Superior temporal gyrus (tissue), 1 donor: ENCODE measurements around the gene PARP16.
A peak's percentile ranks its signal among the peaks of the same experiment; 100 is the strongest.

Experiments used
- DNase-seq: peaks from one replicate; pipeline ENCODE4 v3.0.0-alpha.2; 2016; ENCODE audit errors: extremely low spot score

PARP16 gene

DNA sequence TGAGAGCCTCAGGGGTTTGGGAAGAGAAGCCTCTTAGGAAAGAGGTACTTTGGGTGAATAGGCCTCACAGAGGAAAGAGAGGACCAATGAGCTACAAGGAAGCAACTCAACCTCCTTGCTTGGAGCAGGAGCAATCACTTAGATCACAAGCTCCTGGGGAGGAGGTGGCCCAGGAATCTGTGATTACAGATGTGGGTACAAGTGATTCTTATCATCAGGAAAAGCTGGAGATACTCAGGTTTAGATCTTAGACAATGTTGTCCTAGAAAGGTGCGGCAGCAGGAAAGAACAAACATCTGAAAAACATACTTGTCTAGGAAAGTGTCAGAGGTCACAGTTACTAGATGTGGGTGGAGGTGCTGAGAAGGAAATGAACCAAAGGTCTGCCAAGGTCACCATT lies 8.2 kb downstream of the PARP16 start:
- DNase-seq, result no peak

DNA sequence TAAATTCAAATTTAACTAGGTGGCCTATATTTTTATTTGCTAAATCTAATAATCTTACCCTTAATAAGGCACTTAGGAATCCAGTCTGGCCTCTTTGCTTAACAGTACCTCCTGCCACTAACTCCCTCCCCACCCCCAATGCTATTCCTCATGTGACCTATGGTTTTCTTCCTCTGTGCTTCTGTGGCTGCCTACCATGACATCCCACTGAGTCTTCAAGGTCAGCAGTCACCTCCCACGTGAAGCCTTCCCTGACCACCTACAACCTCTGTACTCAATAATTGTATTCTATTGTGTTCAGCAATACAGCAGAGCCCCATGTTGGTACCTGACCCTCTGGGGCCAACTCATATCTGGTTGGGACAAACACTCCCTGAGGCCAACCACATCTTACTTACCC lies 9.7 kb downstream of the PARP16 start:
- DNase-seq, result no peak

GRCh38 chr15:65275728-65276126 lies 11.0 kb downstream of the PARP16 start:
- DNase-seq, result no peak

DNA sequence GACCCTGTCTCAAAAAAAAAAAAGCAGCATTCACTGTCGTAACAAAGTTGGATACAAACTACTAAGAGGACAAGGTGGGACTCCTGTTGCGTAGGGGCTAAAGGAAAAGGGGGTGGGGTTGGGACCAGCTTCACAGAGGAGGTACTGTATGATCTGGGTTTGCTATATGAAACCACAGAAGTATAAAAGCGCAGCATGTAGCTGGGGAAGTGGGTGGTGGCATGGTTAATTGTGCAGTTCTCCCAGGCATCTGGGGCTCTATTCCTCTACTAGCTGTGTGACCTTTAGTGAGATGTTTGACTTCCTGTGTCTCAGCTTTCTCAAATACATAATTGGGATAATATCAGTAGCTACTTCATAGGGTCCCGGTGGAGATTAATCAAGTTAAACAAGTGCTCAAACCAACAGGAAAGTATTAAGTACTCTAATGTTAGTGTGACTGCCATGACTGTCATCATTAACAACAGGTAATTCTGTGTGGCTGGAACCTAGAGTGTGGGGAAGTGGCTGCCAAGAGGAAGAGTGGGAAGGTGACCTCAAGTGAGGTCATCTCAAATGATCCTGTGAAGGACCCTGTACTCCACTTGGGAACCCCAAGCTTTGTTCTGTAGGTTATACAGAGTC lies 11.5 kb downstream of the PARP16 start:
- no peak for DNase-seq

- peak; percentile 78 for DNase-seq
Measured at GRCh38 chr15:65270811-65271545, 15.7 kb downstream of the PARP16 start.

- no peak for DNase-seq
Measured at GRCh38 chr15:65268411-65268810, 18.3 kb downstream of the PARP16 start.

- no peak for DNase-seq
Measured at GRCh38 chr15:65266469-65266868, 20.2 kb downstream of the PARP16 start.

DNA sequence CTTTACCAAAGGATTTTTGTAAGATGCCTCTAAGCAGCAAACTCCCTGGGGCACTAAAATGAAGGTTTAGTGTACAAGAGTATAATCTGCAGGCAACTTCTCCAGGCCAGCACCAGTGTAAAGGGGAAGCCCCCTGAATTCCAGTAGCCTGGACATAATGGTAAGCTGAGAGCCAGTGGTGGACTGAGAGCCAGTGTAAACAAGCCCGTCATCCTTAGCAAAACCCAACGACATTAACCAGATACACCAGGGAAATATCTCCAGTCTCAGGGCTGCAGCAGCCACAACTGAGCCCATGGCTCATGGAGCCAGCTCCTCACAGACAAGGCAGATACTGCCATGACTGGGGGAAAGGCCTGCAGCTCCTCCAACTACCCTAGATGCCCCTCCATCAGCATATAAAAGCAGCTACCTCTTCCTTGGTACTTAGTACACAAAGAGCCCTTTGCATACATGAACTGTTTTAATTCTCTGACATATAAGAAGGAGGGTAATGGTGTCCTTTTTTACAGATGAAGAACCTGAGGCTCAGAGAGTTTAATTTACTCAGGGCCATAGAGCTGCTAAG lies 21.7 kb downstream of the PARP16 start:
- DNase-seq, result no peak

DNA sequence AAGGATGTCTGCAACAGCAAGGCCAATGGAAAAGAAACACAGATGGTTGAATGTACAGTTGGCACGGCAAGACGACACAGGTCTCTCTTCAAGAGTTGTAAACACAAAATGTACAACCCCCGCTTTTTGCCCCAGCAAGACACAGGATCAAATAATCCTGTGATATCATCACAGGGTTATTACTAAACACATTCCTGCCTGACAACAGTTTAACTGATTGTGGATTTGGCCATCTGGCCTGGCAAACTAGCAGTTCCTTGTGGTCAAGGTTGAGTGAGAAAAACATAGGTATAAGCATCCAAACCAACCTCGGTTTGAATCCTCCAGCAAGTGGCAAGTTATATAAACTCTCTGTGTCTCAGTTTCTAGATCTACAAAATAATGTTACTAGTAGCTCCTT lies 23.4 kb downstream of the PARP16 start:
- DNase-seq, result no peak

DNA sequence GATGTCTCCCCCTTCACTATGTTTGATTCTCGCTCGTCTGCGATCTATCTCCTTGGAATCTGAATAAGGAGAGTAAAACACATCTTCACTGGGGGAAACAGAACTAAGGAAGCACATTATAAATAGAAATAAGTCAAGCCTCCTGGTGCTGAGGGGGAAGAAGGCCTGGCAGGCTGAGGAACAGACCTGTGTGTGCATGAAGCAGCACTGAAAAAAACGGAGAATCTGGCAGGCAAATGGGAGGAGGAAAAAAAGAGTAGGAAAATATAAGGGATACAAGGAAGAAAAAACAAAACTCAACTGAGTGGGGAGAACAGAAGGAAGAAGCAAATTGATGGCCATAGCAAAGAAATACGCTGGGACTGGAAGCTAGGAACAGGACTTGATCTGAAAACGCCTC lies 25.7 kb downstream of the PARP16 start:
- no peak for DNase-seq

DNA sequence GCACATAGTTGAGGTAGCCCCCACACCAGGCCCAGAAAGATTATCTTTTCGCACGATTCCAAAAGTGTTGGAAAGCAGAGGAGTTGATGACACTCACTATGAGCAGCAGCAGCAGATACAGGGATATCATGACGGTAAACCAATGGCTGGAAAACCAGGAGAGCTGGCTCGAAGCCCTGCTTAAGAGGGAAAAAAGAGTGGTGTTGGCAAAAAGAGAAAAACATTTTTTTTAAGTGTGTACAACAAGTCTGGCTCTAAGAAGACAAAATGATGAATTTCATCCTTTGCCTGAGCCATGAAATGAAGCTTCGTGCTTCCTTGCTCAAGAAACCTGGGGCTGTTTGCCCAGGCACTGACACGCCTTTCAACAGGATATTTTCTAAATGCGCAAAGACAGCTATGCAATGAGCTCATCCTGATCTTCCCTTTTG lies 27.3 kb downstream of the PARP16 start:
- no peak for DNase-seq

DNA sequence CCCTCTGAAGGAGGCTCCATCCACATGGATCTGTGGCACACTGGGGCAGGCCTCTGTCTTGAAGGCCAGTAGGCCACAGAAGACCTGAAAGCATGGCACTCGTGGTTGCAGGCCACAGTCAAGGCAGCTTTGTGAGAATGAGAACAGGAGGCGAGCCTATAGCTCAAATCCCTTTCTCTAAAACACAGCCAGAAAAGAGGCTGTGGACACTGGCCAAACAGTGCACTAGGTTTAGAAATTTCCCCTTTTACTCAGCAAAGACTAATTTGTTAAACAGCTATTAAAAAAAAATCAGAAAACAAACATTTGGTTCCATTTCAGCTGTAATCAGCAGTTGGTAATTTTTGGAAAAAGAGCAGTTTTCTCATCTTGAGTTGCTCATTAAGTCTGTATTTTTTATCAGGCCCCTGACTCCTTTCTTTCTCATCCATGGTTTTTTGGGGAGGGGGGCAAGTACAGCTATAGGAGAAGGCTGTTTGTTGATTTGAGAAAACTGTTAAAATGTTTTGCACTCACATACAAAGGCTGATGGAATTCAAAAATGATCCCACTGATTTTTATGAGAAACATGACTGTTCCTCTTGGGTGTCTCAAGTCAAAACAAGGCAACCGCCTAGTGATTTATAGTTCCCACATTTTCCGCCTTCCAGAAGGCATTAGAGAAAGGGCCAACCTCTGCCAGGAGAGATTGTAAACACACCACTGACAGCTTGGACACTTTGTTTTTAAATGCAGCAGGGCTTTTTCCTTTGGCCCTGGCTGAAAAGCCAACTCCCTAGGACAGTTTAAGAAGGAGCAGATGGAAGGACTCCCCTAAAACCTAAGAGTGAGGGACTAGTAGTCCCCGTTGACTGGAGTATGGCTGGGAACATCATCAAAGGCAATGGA lies 28.1 kb downstream of the PARP16 start:
- DNase-seq, result no peak

- no peak for DNase-seq
Measured at GRCh38 chr15:65255486-65256140, 31.1 kb downstream of the PARP16 start.

DNA sequence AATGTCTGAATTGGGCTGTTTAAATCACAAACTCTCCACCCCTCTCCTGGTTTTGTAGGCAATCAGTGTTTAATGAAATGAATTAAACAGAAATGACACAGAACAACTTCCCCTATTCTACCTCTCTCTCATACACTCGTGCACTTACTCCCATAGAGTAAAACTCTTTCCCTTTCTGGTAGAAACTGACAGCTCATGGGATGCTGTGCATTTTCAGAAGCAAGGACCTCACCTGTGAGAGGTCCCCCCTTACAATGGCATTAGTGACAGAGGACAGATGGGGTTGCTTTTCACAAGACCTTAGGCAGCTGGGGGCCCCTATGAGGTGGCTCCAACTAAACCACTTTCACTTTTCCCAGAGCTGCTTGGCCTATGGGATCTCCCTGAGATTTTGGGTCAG lies 31.9 kb downstream of the PARP16 start:
- no peak for DNase-seq

- no peak for DNase-seq
Measured at GRCh38 chr15:65254356-65254755, 32.3 kb downstream of the PARP16 start.

DNA sequence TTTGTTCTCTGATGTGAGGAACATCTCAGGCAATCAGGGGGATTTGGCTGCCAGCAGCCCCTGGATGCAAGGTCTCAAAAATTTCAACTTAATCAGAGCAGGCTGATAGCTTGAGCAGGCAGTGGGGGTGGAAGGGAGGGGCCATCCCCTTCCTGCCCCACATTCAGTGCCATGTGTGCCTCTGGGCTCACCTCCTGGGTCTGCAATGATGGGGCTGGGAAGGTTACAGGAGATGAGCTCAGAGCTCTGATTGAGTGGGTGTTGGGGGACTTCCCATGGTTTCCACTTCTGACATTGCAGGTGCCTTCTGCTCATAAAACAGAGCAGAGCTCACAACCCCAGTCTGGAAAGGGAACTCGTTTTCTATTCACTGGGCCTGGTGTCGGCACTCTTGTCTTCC lies 37.0 kb downstream of the PARP16 start:
- DNase-seq, result no peak

DNA sequence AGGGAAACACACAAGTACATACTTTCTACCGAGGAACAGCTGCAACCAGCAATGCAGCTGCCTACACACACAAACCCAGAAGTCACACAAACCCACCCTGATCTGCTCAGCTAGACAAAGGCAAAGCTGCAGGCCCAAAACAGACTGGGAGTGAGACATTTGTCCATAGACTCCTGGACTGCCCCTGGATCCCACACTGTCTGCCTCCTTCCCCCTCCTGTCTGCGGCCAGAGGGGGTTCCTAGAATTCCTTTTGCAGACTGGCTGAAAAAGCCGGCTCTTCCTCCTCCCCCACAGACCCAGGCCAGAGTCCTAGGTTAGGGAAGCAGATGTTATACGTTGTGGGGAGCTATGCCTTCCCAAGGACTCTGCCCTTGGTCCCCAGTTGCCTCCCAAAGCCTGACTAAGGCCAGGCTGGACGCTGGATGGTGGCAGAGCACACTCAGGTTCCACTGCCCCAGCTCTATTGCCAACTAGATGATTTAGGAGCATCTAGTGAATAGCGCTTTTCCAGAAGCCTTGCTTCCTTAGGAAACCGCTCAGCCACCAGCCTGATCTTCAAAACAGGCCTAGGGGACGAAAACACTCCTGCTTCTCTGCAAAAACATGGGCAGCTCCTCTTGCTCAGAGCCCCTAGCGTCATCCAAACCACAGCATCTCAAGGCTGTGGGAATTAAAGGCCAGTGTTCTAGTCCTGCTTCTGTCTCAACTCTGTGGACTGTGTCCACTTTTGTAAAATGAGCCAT lies 38.0 kb downstream of the PARP16 start:
- DNase-seq, result no peak

- no peak for DNase-seq
Measured at GRCh38 chr15:65246939-65247338, 39.7 kb downstream of the PARP16 start.

DNA sequence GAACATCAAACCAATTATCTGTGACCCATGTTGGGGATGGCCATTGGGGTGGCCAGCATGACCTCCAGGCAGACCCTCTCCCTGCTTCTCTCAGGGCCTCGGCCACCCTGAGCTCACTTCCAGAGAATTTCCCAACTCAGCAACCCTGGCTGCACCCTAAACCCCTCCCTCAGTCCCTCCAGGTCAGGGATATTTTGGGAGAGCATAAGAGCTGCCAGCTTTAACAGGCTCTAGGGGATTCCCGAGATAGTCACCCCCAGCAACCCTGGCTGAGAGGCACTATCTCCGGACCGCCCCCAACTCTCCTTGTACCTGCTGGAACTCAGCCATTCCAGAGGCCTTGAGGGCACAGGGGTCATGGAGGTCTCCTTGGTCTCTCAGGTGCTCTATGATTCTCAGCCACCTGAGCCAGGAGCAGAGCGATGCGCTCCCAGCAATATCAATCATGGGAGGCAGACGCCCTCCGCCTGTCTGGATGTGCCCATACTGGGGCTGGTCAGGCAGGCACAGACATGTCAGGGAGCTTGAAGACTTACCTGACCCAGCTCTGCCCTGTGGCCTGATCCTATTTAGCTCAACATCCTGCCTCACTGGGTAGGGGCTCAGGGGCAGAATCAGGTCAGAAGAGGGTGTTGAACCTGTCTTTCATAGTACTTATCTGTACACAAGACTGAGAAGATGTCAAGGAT lies 40.5 kb downstream of the PARP16 start:
- DNase-seq, result no peak

DNA sequence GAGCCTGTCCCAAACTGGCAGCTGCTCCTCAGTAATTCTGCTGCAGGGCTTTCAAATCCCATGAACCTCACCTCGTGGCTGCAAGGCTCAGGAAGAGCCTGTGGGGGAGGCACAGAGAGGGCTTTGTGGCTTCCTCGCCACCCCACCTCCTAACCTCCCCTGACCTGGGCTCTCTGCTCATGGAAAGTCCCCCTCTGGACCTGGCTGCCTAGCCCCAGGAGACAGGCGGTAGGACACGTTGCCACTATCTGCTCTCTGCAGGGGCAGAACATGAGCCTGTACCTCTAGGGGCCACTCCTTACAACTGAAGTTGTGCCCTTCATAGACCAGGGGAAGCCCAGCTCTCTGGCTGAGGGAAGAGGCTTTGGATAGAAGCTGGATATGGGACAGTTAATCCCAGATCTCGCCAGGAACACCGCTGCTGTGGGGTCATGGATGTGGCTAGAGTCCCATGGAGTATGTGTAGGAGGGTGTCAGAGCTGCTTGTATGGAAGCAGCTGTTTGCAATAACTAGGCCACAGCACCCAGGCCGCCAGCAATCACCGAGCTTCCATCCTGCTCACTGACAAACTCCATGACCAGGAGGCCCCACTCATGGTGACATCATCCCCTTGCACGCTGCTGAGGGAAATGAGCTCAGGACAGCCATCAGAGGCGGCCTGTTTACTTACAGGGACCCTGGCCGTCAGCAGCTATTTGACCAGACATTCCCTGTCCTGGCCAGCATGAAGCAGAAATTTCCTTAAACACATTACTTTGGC lies 41.4 kb downstream of the PARP16 start:
- no peak for DNase-seq
